ENCODE measurements around the gene SOHLH2. TPM values are rescaled to one million over a fixed set of nuclear protein-coding genes. Genes with fewer than 3 reads are reported as not detected.

The SOHLH2 gene, protein sequence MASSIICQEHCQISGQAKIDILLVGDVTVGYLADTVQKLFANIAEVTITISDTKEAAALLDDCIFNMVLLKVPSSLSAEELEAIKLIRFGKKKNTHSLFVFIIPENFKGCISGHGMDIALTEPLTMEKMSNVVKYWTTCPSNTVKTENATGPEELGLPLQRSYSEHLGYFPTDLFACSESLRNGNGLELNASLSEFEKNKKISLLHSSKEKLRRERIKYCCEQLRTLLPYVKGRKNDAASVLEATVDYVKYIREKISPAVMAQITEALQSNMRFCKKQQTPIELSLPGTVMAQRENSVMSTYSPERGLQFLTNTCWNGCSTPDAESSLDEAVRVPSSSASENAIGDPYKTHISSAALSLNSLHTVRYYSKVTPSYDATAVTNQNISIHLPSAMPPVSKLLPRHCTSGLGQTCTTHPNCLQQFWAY
- not detected for total RNA-seq

- H3K27ac Mint-ChIP-seq = no peak within 1 kb of the TSS
- H3K9me3 Mint-ChIP-seq (ENCODE audit: low read depth) = no peaks in the 10 kb centered on the region
- POLR2A ChIA-PET = no interaction called here
- CTCF ChIA-PET = no interaction called here
- ATAC-seq (no peak), DNase-seq (no peak)
- H3K4me1 Mint-ChIP-seq = no peaks in the 10 kb centered on the region
- H3K36me3 Mint-ChIP-seq (ENCODE audit: low read depth) = no peaks in the 10 kb centered on the region
- intact Hi-C loops (cut with DNase I, micrococcal nuclease) = no loop called here
- no peak within 1 kb of the TSS for H3K4me3 Mint-ChIP-seq
- H3K27me3 Mint-ChIP-seq = no peaks in the 10 kb centered on the region
Measured at GRCh38 chr13:36214163-36214921, at the start of gene SOHLH2. Gene SOHLH2, minus strand, starts transcription at chr13:36214556. Its CDS starts 30 bp downstream, at chr13:36214526.

DNA sequence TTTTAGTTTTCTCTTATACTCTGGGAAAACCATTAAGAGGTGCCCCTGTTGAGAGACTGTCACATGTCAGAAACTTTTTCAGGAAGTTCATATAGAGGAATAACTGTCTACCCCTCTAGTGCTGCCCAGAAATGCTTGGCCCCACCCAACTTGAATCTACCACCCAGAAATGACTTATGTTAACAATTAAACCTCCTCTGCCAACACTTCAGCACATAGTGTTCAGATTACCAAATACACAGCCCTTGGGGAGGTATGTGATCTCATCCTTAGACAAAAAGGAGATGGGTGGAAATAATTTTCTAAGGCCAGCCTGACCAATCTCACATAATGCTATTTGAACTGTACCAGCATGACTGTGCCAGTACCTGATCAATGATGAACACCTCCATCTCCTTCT is 47.6 kb upstream of the SOHLH2 start:
- H3K36me3 Mint-ChIP-seq (ENCODE audit: low read depth) = no peaks in the 10 kb centered on the region
- peaks cover 6% of the 10 kb centered on the region for H3K27me3 Mint-ChIP-seq
- H3K4me3 Mint-ChIP-seq = no peak overlapping the region
- ATAC-seq (no peak), DNase-seq (no peak)
- no peaks in the 10 kb centered on the region for H3K9me3 Mint-ChIP-seq (ENCODE audit: low read depth)
- CTCF ChIA-PET = interaction anchor here (1.0 kb wide), 1 partner anchor 9 kb away, joined by 3 read pairs; no protein-coding TSS in a partner anchor
- H3K27ac Mint-ChIP-seq = no peak overlapping the region
- POLR2A ChIA-PET = no interaction called here
- intact Hi-C loops (cut with DNase I, micrococcal nuclease) = no loop called here
- no peaks in the 10 kb centered on the region for H3K4me1 Mint-ChIP-seq

- peaks cover 4% of the 10 kb centered on the region for H3K27me3 Mint-ChIP-seq
- H3K36me3 Mint-ChIP-seq (ENCODE audit: low read depth) = no peaks in the 10 kb centered on the region
- no peak for DNase-seq
- ChIA-PET CTCF (interaction anchor here (0.7 to 1.0 kb wide), 3 partner anchors 8 to 131 kb away, joined by 3 read pairs; no protein-coding TSS in a partner anchor), POLR2A (no interaction called here)
- H3K9me3 Mint-ChIP-seq (ENCODE audit: low read depth) = no peaks in the 10 kb centered on the region
- no peak for ATAC-seq
- no peaks in the 10 kb centered on the region for H3K4me1 Mint-ChIP-seq
- H3K4me3 Mint-ChIP-seq = no peak overlapping the region
- intact Hi-C loops (cut with DNase I, micrococcal nuclease) = no loop called here
- no peak overlapping the region for H3K27ac Mint-ChIP-seq
Measured at GRCh38 chr13:36261011-36261410, 46.7 kb upstream of the SOHLH2 start.

DNA sequence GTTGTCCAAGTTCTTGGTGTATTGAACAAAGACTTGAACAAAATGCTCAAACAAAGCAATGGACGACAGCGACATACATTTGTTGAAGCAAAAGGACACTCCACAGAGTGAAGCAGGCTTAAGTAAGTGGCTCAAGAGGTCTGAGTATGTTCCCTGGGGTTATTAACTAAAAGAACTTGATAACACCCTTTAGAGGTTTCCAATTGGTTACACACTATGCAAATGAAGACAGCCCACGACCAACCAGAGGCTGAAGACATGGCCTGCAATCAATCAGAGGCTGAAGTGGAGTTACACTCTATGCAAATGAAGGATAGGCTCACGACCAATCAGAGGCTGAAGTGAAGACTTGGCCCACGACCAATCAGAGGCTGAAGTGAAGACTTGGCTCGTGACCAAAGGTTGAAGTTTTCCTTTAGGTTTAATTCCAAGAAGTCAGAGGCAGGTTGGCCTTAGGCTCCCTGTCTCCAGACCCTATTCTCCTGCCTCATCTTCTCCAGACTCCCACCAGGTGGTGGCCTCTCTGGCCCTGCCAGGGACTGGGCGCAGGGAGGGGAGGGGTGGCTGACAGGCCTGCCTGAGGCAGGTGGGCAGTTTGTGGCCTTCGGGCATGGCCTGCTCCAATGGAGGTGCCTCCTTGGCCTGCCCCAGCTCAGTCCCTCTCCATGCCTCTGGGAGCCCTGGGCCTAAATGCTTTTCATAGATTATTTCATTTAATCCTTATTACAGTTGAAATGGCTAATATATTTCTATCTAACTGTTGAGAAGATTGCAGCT is 45.2 kb upstream of the SOHLH2 start:
- no peaks in the 10 kb centered on the region for H3K4me1 Mint-ChIP-seq
- no peak overlapping the region for H3K27ac Mint-ChIP-seq
- H3K9me3 Mint-ChIP-seq (ENCODE audit: low read depth) = no peaks in the 10 kb centered on the region
- DNase-seq = no peak
- H3K4me3 Mint-ChIP-seq = no peak overlapping the region
- intact Hi-C loops (cut with DNase I, micrococcal nuclease) = no loop called here
- ChIA-PET POLR2A (no interaction called here), CTCF (no interaction called here)
- ATAC-seq = no peak
- peaks cover 9% of the 10 kb centered on the region for H3K27me3 Mint-ChIP-seq
- no peaks in the 10 kb centered on the region for H3K36me3 Mint-ChIP-seq (ENCODE audit: low read depth)

- ChIA-PET POLR2A (no interaction called here), CTCF (no interaction called here)
- no peak for DNase-seq
- no peaks in the 10 kb centered on the region for H3K9me3 Mint-ChIP-seq (ENCODE audit: low read depth)
- H3K27ac Mint-ChIP-seq = no peak overlapping the region
- no peaks in the 10 kb centered on the region for H3K36me3 Mint-ChIP-seq (ENCODE audit: low read depth)
- intact Hi-C loops (cut with DNase I, micrococcal nuclease) = no loop called here
- H3K27me3 Mint-ChIP-seq = peaks cover 9% of the 10 kb centered on the region
- no peaks in the 10 kb centered on the region for H3K4me1 Mint-ChIP-seq
- ATAC-seq = no peak
- no peak overlapping the region for H3K4me3 Mint-ChIP-seq
Measured at GRCh38 chr13:36258831-36259230, 44.5 kb upstream of the SOHLH2 start.

- H3K27me3 Mint-ChIP-seq = peaks cover 11% of the 10 kb centered on the region
- POLR2A ChIA-PET = no interaction called here
- H3K27ac Mint-ChIP-seq = no peak overlapping the region
- no peaks in the 10 kb centered on the region for H3K9me3 Mint-ChIP-seq (ENCODE audit: low read depth)
- no peak for ATAC-seq
- DNase-seq = no peak
- no peak overlapping the region for H3K4me3 Mint-ChIP-seq
- H3K4me1 Mint-ChIP-seq = no peaks in the 10 kb centered on the region
- no peaks in the 10 kb centered on the region for H3K36me3 Mint-ChIP-seq (ENCODE audit: low read depth)
- intact Hi-C loops (cut with DNase I, micrococcal nuclease) = no loop called here
- CTCF ChIA-PET = interaction anchor here (0.5 kb wide), 1 partner anchor 163 kb away, joined by 3 read pairs; no protein-coding TSS in a partner anchor
Measured at GRCh38 chr13:36251526-36251925, 37.2 kb upstream of the SOHLH2 start.

- DNase-seq (no peak), ATAC-seq (no peak)
- H3K27me3 Mint-ChIP-seq = peaks cover 11% of the 10 kb centered on the region
- no peaks in the 10 kb centered on the region for H3K4me1 Mint-ChIP-seq
- no peaks in the 10 kb centered on the region for H3K9me3 Mint-ChIP-seq (ENCODE audit: low read depth)
- H3K36me3 Mint-ChIP-seq (ENCODE audit: low read depth) = no peaks in the 10 kb centered on the region
- ChIA-PET POLR2A (no interaction called here), CTCF (interaction anchor here (0.7 kb wide), 2 partner anchors 145 to 340 kb away, joined by 3 to 4 read pairs; no protein-coding TSS in a partner anchor)
- H3K27ac Mint-ChIP-seq = no peak overlapping the region
- no peak overlapping the region for H3K4me3 Mint-ChIP-seq
- intact Hi-C loops (cut with DNase I, micrococcal nuclease) = no loop called here
Measured at GRCh38 chr13:36251017-36251416, 36.7 kb upstream of the SOHLH2 start.

GRCh38 chr13:36248700-36249099 is 34.3 kb upstream of the SOHLH2 start:
- ChIA-PET CTCF (no interaction called here), POLR2A (no interaction called here)
- no peak overlapping the region for H3K4me3 Mint-ChIP-seq
- H3K27ac Mint-ChIP-seq = no peak overlapping the region
- peaks cover 6% of the 10 kb centered on the region for H3K27me3 Mint-ChIP-seq
- intact Hi-C loops (cut with DNase I, micrococcal nuclease) = no loop called here
- H3K36me3 Mint-ChIP-seq (ENCODE audit: low read depth) = no peaks in the 10 kb centered on the region
- ATAC-seq (no peak), DNase-seq (no peak)
- H3K4me1 Mint-ChIP-seq = no peaks in the 10 kb centered on the region
- H3K9me3 Mint-ChIP-seq (ENCODE audit: low read depth) = no peaks in the 10 kb centered on the region

DNA sequence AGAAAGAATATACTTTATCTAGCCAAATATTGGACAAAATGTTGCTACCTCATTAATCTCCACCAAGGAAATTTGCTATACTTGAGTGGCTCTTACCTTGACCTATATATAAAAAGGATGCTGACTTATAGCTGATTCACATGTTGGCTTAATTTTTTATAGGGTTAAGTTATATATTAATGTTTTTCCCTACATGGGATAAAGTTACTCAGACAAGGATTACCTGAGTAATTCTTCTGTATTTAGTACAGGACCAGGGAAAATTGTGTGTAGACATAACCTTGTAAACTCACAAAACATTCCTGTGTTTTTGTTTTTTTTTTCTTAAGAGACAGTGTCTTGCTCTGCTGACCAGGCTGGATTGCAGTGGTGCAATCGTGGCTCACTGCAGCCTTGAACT is 30.6 kb upstream of the SOHLH2 start:
- intact Hi-C loops (cut with DNase I, micrococcal nuclease) = no loop called here
- no peak for DNase-seq
- H3K4me3 Mint-ChIP-seq = no peak overlapping the region
- POLR2A ChIA-PET = no interaction called here
- H3K9me3 Mint-ChIP-seq (ENCODE audit: low read depth) = no peaks in the 10 kb centered on the region
- no peak for ATAC-seq
- H3K27ac Mint-ChIP-seq = no peak overlapping the region
- peaks cover 6% of the 10 kb centered on the region for H3K27me3 Mint-ChIP-seq
- no peaks in the 10 kb centered on the region for H3K4me1 Mint-ChIP-seq
- CTCF ChIA-PET = no interaction called here
- no peaks in the 10 kb centered on the region for H3K36me3 Mint-ChIP-seq (ENCODE audit: low read depth)

DNA sequence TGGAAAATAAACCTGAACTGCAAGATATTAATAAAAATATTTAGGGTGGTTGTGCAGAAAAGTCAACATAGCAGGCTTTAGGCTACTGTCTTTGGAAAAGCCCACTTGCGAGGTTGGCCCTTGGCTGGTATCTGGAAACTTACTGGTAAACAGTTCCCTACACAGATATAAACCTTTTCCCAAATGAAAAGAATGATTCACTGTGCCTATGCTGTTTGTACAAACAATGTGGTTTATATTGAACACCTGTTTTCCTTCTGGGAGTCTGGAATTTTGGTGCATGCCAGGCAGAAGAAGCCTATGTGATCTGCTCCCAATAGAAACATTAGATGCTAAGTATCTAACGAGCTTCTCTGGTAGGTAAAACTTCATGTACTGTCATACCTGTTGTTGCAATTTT is 29.7 kb upstream of the SOHLH2 start:
- DNase-seq (no peak), ATAC-seq (no peak)
- intact Hi-C loops (cut with DNase I, micrococcal nuclease) = no loop called here
- Mint-ChIP-seq H3K4me1 (no peaks in the 10 kb centered on the region), H3K27ac (no peak overlapping the region), H3K27me3 (peaks cover 1% of the 10 kb centered on the region), H3K36me3 (ENCODE audit: low read depth) (no peaks in the 10 kb centered on the region), H3K4me3 (no peak overlapping the region), H3K9me3 (ENCODE audit: low read depth) (no peaks in the 10 kb centered on the region)
- ChIA-PET CTCF (no interaction called here), POLR2A (no interaction called here)

DNA sequence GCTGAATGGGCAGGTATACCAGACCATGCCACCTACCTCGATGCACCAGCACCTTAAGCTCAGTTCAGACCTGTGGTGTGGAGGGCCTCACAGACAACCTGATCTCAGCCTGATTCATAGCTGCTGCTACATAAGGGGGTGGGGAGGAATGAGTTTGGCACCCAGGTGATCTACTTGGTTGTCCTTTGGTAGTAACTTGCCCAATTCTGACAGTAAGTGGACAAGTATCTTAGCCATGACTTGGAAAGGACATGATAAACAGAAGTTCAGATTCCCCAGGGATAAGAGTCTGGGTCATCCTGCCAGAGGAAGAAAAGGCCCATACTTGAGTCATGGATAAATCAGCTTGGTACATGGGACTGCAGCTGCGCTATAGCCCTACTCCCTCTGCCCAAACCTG is 28.4 kb upstream of the SOHLH2 start:
- Mint-ChIP-seq H3K27me3 (no peaks in the 10 kb centered on the region), H3K9me3 (ENCODE audit: low read depth) (no peaks in the 10 kb centered on the region), H3K4me1 (no peaks in the 10 kb centered on the region), H3K27ac (no peak overlapping the region), H3K4me3 (no peak overlapping the region), H3K36me3 (ENCODE audit: low read depth) (no peaks in the 10 kb centered on the region)
- ChIA-PET CTCF (no interaction called here), POLR2A (no interaction called here)
- DNase-seq (no peak), ATAC-seq (no peak)
- intact Hi-C loops (cut with DNase I, micrococcal nuclease) = no loop called here

All from activated CD4-positive, alpha-beta T cell treated with anti-CD3 and anti-CD28 coated beads for 36 hours (primary cell).